HG03064 (cell line): Measurements from ENCODE around the gene MAPK4.
"Not testable (repeated sequence)": the region's sequence is repeated elsewhere in the genome, so short reads cannot be mapped to it uniquely, and the experiment has no call there.

Experiments
- ATAC-seq: cut with Tn5 transposase; IDR thresholded peaks from one replicate; pipeline ENCODE4 v1.9.1; 2021; ENCODE audit warnings: low read depth; ENCODE audit not compliant: unreplicated experiment

MAPK4 gene

GRCh38 chr18:50559752-50560680 lies at the start of gene MAPK4:
MAPK4 (plus strand) TSS chr18:50560087; CDS start chr18:50663959, 103,872 bp downstream.
- peak; percentile 64 for ATAC-seq

GRCh38 chr18:50517277-50517676 lies 42.6 kb upstream of the MAPK4 start:
- not testable (repeated sequence) for ATAC-seq

- no peak for ATAC-seq
These were observed 40.9 kb upstream of the MAPK4 start for GRCh38 chr18:50518787-50519546.

GRCh38 chr18:50523165-50523564 lies 36.7 kb upstream of the MAPK4 start:
- no peak for ATAC-seq

DNA sequence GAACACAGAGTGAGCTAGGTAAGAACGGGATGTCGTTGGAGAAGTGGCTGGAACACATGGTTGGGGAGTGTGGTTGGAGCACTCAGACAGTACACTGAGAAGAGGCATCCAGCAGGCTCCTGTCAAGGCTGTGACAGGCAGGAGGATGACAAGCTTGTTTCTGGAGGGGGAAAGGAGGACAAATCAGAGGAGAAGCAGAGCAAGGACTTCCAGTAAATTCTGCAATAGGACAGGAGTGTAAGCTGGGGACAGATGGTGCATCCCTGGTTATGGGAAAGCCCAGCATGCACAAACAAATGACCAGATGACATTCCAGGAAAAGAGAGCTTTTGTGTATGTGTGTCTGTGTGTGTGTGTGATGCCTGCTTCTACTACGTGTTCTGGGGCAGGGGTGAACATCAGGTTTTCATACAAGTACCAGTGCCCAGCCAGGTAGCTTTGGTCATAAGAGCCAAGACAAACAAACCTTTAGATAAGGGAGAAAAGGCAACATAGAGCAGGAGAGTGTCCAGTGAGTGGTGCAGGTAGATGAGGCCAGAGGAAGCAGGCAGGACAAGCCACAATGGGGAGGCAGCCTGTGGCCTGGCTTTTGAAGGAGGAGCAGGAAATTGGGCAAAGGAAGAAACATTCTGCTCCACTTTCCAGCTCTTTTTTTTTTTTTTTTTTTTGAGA lies 32.1 kb upstream of the MAPK4 start:
- ATAC-seq = no peak

DNA sequence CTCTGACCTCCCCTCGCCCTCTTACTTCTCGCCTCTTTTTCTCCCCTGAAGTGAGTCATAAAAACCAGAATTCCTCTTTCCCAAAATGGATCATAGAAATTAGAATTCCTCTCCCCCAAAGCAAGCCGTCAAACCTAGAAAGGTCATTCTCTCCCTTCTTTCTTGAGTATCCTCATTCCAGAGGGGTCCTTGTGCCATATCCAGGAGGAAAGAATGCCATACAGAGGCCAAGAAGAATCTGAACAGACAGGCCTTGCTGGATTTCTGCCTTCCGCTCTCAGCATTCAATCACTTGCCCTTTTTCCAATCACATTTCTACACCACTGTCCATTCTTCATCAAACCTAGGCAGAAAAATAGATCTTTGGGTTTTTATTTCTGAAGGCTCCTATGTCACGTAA lies 31.1 kb upstream of the MAPK4 start:
- no peak for ATAC-seq

DNA sequence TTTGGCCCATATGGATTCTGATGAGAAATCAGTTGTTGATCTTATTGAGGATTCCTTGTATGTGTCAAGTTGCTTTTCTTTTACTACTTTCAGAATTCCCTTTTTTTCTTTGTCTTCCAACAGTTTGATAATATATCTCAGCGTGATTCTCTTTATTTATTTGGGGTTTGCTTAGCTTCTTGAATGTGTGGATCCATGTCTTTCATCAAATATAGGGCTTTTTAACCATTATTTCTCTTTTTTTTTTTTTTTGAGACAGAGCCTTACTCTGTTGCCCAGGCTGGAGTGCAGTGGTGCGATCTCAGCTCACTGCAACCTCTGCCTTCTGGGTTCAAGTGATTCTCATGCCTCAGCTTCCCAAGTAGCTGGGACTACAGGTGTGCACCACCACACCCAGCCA lies 26.1 kb upstream of the MAPK4 start:
- ATAC-seq = not testable (repeated sequence)

DNA sequence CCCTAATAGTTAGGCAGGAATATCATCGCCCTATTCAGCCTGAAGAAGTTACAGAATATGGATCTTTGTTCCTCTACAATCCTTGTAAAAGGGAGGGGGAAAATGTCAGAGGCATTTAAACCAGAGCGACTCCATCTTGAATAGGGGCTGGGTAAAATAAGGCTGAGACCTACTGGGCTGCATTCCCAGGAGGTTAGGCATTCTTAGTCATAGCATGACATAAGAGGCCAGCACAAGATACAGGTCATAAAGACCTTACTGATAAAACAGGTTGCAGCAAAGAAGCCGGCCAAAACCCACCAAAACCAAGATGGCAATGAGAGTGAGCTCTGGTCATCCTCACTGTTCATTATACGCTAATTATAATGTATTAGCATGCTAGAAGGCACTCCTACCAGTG lies 15.4 kb upstream of the MAPK4 start:
- ATAC-seq = not testable (repeated sequence)

DNA sequence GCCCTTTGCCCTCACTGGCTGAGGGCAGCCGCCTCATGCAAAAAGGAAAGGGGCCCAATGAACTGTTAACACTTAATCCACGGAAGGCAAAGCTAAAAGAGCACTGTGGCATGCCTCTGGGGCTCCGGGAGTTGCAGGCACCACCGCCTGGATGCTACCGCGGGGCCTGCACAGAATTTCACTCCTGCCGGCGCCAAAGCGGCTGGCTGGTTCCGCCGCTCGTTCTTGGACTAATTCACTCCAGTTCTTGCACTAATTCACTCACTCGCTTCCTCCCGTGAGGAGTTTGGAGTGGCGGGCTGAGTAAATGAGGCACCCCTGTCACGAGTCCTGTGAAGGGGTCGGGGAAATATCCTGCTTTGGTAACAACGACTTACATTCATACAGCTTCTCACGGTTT lies 14.0 kb upstream of the MAPK4 start:
- ATAC-seq = no peak

DNA sequence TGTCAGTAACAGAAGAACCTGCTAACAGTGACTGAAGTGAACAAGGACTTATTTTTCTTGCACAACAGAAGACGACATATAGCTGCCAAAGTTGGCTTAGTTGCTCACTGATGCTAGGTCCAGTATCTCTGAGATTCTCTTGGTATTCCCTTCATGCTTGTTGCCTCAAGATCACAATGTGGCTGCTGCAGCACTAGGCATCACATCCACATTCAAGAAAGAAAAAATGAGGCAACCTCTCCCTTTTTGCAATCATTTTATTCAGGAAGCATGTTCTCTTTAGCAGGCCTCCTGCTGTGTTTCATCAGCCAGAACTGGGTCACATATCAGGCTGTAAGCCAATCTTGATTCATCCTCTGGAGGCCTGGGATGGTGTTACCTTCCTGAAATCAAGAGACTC lies 11.7 kb upstream of the MAPK4 start:
- no peak for ATAC-seq

DNA sequence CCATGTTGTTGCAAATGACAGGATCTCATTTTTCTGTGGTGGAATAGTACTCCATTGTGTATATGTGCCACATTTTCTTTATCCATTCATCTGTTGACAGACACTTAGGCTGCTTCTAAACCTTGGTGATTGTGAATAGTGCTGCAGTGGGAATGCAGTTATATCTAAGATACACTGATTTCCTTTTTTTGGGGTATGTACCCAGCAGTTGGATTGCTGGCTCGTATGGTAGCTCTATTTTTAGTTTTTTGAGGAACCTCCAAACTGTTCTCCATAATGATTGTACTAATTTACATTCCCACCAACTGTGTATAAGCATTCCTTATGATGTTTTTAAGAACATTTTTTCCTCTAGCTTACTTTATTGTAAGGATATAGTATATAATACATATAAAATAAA lies 8.2 kb upstream of the MAPK4 start:
- not testable (repeated sequence) for ATAC-seq

DNA sequence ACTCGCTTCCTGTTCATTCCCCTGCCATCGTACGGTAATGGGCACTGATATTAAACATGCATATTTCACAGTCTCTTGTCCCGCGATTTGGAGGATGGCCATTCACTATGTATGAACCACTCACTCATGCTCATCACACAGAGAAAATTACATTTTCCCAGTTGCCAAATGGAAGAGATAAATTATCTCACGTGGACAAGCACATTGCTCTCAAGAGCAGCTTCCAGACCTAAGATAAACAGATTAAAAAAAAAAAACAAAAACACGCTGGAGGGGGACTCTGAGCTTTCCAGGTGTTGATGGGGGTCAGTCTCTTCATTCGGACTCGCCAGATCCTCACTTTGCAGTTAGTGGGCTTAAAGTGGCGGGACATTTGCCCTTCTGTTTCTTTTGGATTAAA lies 1.7 kb upstream of the MAPK4 start:
- ATAC-seq = no peak

DNA sequence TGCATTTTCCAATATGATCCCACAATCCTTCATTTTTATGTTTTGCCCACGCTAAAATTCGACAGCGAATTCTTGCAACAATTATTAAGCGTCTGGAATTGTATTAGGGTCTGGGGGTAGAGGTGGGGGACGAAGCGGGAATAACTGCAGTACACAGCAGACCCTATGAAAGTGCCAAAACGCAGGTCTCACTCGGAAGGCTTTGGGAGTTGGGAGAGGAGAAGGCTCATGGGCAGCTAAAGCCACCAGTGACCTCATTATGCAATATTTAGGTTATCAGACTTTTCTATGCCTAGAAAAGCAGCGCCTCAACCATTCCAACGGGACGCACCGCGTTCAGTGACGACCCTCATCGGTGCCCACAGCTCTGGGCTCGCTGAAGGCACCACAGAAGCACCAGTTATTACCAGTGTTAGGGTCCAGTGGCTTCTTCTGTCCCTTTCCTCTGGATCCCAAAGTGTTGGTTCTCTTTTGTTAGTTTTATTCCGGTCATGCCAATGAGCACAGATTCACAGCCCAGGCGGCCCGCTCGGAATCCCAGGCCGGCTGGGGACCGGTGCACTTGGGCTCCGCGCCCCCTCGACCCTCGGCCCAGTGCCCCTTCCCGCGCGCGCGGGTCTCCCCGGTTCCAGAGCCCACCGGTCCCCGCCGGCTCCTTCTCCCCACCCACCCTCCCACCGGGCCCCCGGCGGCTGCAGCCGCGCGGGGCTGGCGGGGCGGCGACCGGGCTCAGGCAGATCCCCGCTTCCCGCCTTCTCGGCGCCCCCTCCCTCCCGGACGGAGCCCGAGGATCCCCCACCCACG lies 737 bp upstream of the MAPK4 start:
- no peak for ATAC-seq

- no peak for ATAC-seq
These were observed 1.1 kb downstream of the MAPK4 start for GRCh38 chr18:50560681-50561629.

- not testable (repeated sequence) for ATAC-seq
These were observed 2.4 kb downstream of the MAPK4 start for GRCh38 chr18:50562258-50562657.

DNA sequence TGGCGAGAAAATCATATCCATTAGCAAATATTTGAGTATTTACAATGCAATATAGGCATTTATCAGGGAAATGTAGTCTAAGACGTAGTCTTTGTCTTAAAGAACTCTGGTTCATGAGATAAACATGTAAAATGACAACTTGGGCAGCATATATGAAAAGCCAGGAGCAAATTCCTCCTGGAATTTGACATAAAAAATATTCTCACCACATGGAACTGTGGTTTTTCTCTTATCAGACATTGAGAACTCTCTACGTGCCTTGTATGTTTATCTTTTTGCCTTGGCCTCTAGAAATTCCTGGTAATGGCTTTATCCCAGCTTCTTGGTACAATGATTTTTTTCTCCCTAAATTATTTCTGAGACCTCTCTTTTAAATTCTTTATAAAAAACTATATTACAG lies 2.8 kb downstream of the MAPK4 start:
- ATAC-seq = no peak

- ATAC-seq = no peak
These were observed 3.5 kb downstream of the MAPK4 start for GRCh38 chr18:50563376-50563775.

DNA sequence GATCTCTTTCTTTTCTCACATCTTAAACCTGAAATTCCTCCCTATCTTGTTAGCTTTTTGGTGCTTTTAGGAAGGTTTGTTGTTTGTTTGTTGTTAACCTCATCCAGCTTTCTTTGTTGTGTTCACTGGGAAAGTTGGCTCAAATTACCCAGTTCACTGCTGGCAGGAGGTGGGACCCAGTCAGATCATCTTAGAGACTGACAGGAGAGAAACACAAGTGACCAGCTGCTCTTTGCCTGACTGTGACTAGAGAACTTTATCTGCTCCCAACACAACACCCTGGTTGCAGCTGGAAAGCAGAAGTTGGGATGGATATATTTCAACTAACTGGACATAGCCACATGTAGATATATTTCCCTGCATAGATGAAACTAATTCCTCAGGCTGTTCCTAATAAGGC lies 10.0 kb downstream of the MAPK4 start:
- ATAC-seq = no peak

GRCh38 chr18:50571606-50572005 lies 11.7 kb downstream of the MAPK4 start:
- ATAC-seq = no peak
